Fibroblast of villous mesenchyme (primary cell): ENCODE results near the gene KCNQ1. TPM values are rescaled to one million over a fixed set of nuclear protein-coding genes. Genes with fewer than 3 reads are reported as not detected.

ENCODE experiments used
- DNase-seq: peaks from one replicate; pipeline ENCODE4 v3.0.0-alpha.2; 2010; ENCODE audit warnings: low read depth
- H3K4me3 ChIP-seq: 2 replicates; pipeline ENCODE4 v1.5.1; 2011; ENCODE audit warnings: low read depth, mild to moderate bottlenecking, low read length
- CTCF ChIP-seq: IDR thresholded peaks from 2 replicates; pipeline ENCODE4 v1.5.1; 2012; ENCODE audit warnings: low read depth, mild to moderate bottlenecking, low read length; ENCODE audit not compliant: insufficient read depth
- total RNA-seq: library from RNA; depleted of rRNA; stranded (reverse); fragments of >200 nt; gene quantifications from 2 replicates; pipeline ENCODE4 v1.2.3, GENCODE V29; 2012

KCNQ1 gene
- total RNA-seq, 1 donor, result not detected

GRCh38 chr11:2574043-2574552, 129.3 kb downstream of the KCNQ1 start:
- no peak for TF ChIP-seq CTCF
- H3K4me3 ChIP-seq, result no peak overlapping the region
- no peak for DNase-seq

GRCh38 chr11:2574553-2575535, 130.0 kb downstream of the KCNQ1 start:
- no peak for DNase-seq
- no peak for TF ChIP-seq CTCF
- H3K4me3 ChIP-seq, result no peak overlapping the region

- no peak overlapping the region for H3K4me3 ChIP-seq
- TF ChIP-seq CTCF, result no peak
- no peak for DNase-seq
Measured at GRCh38 chr11:2575591-2576051, 130.8 kb downstream of the KCNQ1 start.

- no peak overlapping the region for H3K4me3 ChIP-seq
- no peak for TF ChIP-seq CTCF
- DNase-seq, result no peak
Measured at GRCh38 chr11:2576111-2576510, 131.3 kb downstream of the KCNQ1 start.

- no peak for TF ChIP-seq CTCF
- no peak for DNase-seq
- no peak overlapping the region for H3K4me3 ChIP-seq
Measured at GRCh38 chr11:2576549-2576948, 131.7 kb downstream of the KCNQ1 start.

GRCh38 chr11:2577031-2577990, 132.5 kb downstream of the KCNQ1 start:
- H3K4me3 ChIP-seq, result no peak overlapping the region
- DNase-seq, result no peak
- no peak for TF ChIP-seq CTCF
